Dendritic cell treated with granulocyte-macrophage colony-stimulating factor and Interleukin-4, amounts not matched to agents 40 ng/mL and 50 ng/mL, for 4 days (primary cell): ENCODE data around the gene APBA2.

Source experiments
- H3K27ac Mint-ChIP-seq: one replicate; pipeline ENCODE4 v1.8.0; 2022; ENCODE audit warnings: mild to moderate bottlenecking, mixed read lengths
- H3K27me3 Mint-ChIP-seq: one replicate; pipeline ENCODE4 v1.8.0; 2022; ENCODE audit warnings: mild to moderate bottlenecking, mixed read lengths
- H3K36me3 Mint-ChIP-seq: one replicate; pipeline ENCODE4 v1.8.0; 2022; ENCODE audit warnings: low read depth, mixed read lengths
- H3K4me1 Mint-ChIP-seq: one replicate; pipeline ENCODE4 v1.8.0; 2022; ENCODE audit warnings: low read depth, mixed read lengths
- H3K4me3 Mint-ChIP-seq: one replicate; pipeline ENCODE4 v1.8.0; 2022; ENCODE audit warnings: mild to moderate bottlenecking, moderate library complexity, mixed read lengths
- H3K9me3 Mint-ChIP-seq: one replicate; pipeline ENCODE4 v1.8.0; 2022; ENCODE audit warnings: mixed read lengths
- intact Hi-C: fragments of 100-400 bp; cut with micrococcal nuclease; formaldehyde crosslinking; loops from one replicate; pipeline ENCODE4 v1.15.0; 2022

Gene APBA2

GRCh38 chr15:29107971-29108645, 222.3 kb downstream of the APBA2 start:
- no peaks in the 10 kb centered on the region for H3K4me1 Mint-ChIP-seq
- H3K9me3 Mint-ChIP-seq, result no peaks in the 10 kb centered on the region
- H3K27ac Mint-ChIP-seq, result no peak overlapping the region
- peaks cover 5% of the 10 kb centered on the region for H3K27me3 Mint-ChIP-seq
- no peaks in the 10 kb centered on the region for H3K36me3 Mint-ChIP-seq
- intact Hi-C loops, result no loop called here
- no peak overlapping the region for H3K4me3 Mint-ChIP-seq

DNA sequence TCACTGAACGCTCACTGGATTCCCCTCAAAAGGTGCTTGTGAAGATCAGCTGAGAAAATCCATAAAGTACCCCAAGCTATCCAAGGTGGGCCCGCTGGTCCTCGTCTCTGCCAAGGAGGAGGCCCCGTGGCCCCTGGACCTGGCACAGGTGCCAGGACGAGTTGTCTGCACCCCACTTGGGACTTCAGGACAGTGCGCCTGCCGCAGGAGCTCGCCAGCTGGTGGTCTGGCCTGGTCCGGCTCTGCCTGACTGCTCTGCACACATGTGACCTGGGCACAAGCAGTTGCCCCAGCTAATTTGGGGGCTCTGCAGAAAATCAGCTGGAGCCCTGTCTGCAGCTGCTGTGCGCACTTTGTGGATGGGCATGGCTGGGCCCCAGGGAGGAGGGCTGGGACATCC, 224.0 kb downstream of the APBA2 start:
- Mint-ChIP-seq H3K36me3 (no peaks in the 10 kb centered on the region), H3K4me3 (no peak overlapping the region), H3K9me3 (no peaks in the 10 kb centered on the region), H3K27ac (no peak overlapping the region), H3K4me1 (no peaks in the 10 kb centered on the region), H3K27me3 (peaks cover 7% of the 10 kb centered on the region)
- intact Hi-C loops, result no loop called here

DNA sequence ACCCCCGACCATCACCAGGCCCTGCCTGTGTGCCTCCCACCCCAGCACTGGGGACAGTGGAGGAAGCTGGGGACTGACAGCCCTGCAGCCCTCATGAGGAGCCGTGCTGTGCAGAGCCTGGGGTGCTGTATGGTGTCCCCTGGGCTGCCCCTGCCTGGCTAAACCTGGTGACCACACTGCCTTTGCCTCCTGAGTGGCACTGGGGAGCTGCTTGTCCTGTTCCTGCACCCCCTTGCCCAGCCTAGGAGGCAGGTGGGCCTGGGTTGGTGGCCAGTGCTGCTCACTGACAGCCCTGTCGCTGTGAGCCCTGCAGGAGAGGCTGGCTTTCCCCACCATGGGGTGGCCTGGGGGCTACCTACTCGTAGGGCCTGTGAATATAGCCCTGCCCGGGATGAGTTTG, 224.4 kb downstream of the APBA2 start:
- no peak overlapping the region for H3K4me3 Mint-ChIP-seq

DNA sequence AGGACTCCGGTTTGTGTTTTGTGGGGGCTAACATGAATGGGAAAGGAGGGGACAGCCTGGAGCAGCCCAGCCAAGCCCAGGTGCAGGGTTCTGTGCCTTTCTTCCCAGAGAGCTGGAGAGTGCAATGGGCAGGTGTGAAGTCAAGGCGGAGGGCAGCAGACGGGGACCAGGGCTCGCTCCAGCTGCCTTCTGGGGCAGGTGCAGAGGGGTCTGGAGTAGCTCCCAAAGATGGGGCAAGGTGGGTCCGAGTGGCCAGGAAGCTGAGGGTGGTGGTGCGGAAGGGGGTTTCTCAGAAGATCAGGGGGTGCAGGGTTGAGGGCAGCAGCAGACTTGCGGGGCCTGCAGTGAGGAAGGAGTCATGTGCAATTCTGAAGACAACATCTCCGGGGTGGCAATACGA, 225.0 kb downstream of the APBA2 start:
- H3K36me3 Mint-ChIP-seq, result no peaks in the 10 kb centered on the region
- peaks cover 15% of the 10 kb centered on the region for H3K27me3 Mint-ChIP-seq
- H3K4me1 Mint-ChIP-seq, result no peaks in the 10 kb centered on the region
- H3K27ac Mint-ChIP-seq, result no peak overlapping the region
- no peaks in the 10 kb centered on the region for H3K9me3 Mint-ChIP-seq
- intact Hi-C loops, result no loop called here
- H3K4me3 Mint-ChIP-seq, result no peak overlapping the region

More for the DNA sequence above, 224.4 kb downstream of the APBA2 start:
- no peaks in the 10 kb centered on the region for H3K9me3 Mint-ChIP-seq
- no peaks in the 10 kb centered on the region for H3K4me1 Mint-ChIP-seq
- no peaks in the 10 kb centered on the region for H3K36me3 Mint-ChIP-seq
- intact Hi-C loops, result no loop called here
- H3K27me3 Mint-ChIP-seq, result peaks cover 10% of the 10 kb centered on the region
- H3K27ac Mint-ChIP-seq, result no peak overlapping the region

DNA sequence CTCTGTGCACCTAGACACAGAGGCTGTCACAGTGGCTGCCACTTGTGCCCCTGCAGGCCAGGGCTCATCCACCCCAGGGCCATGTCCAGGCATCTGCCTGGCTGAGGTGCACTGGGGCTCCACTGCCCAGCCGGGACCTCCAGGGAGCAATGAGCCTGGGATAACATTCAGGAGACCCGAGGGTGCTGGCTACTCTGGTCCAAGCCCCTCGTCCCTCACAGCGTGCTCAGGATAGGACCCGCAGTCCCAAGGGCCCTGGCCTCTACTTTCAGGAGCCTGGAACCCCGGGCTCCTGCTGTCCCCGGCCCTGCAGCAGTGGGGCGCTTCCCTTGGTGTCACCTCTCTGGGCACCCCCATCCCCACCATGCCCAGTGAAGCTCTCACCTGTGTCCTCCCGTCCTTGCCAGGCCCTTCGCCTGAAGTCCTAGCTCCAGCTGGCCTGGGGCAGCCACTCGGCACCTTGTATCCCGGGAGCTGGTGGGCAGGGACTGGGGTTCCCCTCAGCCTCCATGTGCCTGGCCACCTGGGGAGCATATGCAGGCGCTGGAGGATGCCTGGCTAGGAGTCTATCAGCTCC, 226.0 kb downstream of the APBA2 start:
- H3K27me3 Mint-ChIP-seq, result peaks cover 24% of the 10 kb centered on the region
- no peaks in the 10 kb centered on the region for H3K9me3 Mint-ChIP-seq
- H3K4me1 Mint-ChIP-seq, result no peaks in the 10 kb centered on the region
- H3K36me3 Mint-ChIP-seq, result no peaks in the 10 kb centered on the region
- H3K4me3 Mint-ChIP-seq, result no peak overlapping the region
- no peak overlapping the region for H3K27ac Mint-ChIP-seq
- intact Hi-C loops, result no loop called here

- H3K4me3 Mint-ChIP-seq, result no peak overlapping the region
- H3K27ac Mint-ChIP-seq, result no peak overlapping the region
- H3K36me3 Mint-ChIP-seq, result no peaks in the 10 kb centered on the region
- intact Hi-C loops, result no loop called here
- H3K4me1 Mint-ChIP-seq, result no peaks in the 10 kb centered on the region
- no peaks in the 10 kb centered on the region for H3K9me3 Mint-ChIP-seq
- H3K27me3 Mint-ChIP-seq, result peaks cover 24% of the 10 kb centered on the region
These were observed 227.8 kb downstream of the APBA2 start for GRCh38 chr15:29113336-29114220.

DNA sequence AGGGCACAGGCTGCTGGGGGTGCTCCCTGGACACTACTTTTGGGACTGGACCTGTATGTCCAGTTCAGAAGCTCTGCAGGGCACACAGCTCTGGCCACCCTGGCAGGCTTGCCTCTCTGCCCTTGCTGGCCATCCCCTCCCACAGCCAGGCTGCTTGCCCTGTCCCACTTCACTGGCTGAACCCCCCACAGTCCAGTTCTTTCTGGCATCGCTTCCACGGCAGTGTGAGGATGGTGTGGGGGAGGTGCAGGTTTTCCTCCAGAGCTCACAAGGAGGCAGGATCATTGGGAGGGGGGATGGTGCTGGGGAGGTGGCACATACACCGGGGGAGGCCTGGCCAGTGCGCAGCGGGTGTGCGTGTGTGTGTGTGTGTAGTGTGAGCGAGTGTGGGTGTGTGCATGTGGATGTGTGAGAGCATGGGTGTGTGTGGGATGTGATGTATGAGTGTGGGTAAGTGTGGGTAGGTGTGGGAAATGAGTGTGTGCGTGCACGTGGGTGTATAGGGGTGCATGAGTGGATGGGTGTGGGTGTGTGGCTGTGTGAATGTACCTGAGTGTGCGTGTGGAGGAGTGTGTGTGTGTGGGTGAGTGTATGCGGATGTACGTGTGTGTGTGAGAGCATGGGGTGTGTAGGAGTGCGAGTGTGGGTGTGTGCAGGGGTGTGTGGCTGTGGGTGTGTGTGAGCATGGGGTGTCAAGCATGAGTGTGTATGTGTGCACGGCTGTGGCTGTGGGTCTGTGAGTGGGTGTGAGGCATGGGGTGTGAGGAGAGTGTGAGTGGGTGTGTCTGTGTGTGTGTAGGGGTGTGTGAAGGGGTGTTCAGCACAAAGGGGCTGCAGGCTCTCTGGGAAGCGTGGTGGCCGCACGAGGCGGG, 228.7 kb downstream of the APBA2 start:
- Mint-ChIP-seq H3K27me3 (peaks cover 24% of the 10 kb centered on the region), H3K4me3 (no peak overlapping the region), H3K36me3 (no peaks in the 10 kb centered on the region), H3K9me3 (no peaks in the 10 kb centered on the region), H3K4me1 (no peaks in the 10 kb centered on the region), H3K27ac (no peak overlapping the region)
- intact Hi-C loops, result no loop called here

GRCh38 chr15:29115093-29115991, 229.6 kb downstream of the APBA2 start:
- Mint-ChIP-seq H3K9me3 (no peaks in the 10 kb centered on the region), H3K27ac (no peak overlapping the region), H3K4me3 (no peak overlapping the region), H3K36me3 (no peaks in the 10 kb centered on the region), H3K4me1 (no peaks in the 10 kb centered on the region), H3K27me3 (peaks cover 24% of the 10 kb centered on the region)
- intact Hi-C loops, result no loop called here

DNA sequence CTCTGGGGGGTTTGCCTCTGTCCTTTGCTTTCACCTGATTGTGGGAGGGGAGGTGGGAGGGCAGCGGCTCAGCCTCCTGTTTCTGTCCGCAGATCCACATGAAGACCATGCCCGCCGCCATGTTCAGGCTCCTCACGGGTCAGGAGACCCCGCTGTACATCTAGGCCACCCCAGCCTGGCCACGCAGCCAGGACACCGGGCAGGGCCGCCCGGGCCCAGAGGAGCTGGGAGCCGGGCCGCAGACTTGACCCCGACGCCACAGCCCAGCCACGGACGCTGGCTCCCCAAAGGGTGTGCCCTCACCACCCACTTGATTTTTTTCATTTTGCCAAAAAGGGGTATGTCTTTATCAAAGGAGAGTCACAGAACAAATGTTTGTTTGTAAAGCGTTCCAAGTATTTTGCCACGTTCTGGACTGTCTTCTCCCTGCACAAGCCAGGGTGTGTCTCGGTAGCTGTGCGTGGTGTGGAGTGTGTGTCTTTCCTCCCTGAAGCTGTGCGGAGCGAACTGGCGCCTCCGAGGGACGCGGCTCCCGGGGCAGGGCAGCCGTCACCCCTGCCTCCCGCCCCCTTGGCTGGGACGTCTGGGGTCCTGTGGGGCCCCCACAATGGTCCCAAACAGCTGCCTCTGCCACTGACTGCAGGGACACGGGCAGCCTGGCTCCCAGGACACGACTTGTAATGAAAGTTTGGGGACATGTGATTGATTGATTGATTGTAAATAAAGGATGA, 231.4 kb downstream of the APBA2 start:
- intact Hi-C loops, result no loop called here
- H3K9me3 Mint-ChIP-seq, result no peaks in the 10 kb centered on the region

GRCh38 chr15:29117778-29118177, 232.0 kb downstream of the APBA2 start:
- Mint-ChIP-seq H3K9me3 (no peaks in the 10 kb centered on the region), H3K36me3 (no peaks in the 10 kb centered on the region), H3K27ac (no peak overlapping the region), H3K4me3 (no peak overlapping the region), H3K4me1 (no peaks in the 10 kb centered on the region), H3K27me3 (peaks cover 24% of the 10 kb centered on the region)
- intact Hi-C loops, result no loop called here

More for the DNA sequence above, 231.4 kb downstream of the APBA2 start:
- H3K4me1 Mint-ChIP-seq, result no peaks in the 10 kb centered on the region
- H3K27me3 Mint-ChIP-seq, result peaks cover 24% of the 10 kb centered on the region
- H3K27ac Mint-ChIP-seq, result no peak overlapping the region
- H3K36me3 Mint-ChIP-seq, result no peaks in the 10 kb centered on the region
- no peak overlapping the region for H3K4me3 Mint-ChIP-seq

- intact Hi-C loops, result no loop called here
- H3K4me3 Mint-ChIP-seq, result no peak overlapping the region
- H3K4me1 Mint-ChIP-seq, result no peaks in the 10 kb centered on the region
- H3K9me3 Mint-ChIP-seq, result no peaks in the 10 kb centered on the region
- H3K27me3 Mint-ChIP-seq, result peaks cover 16% of the 10 kb centered on the region
- H3K36me3 Mint-ChIP-seq, result no peaks in the 10 kb centered on the region
- H3K27ac Mint-ChIP-seq, result no peak overlapping the region
These were observed 234.1 kb downstream of the APBA2 start for GRCh38 chr15:29119847-29120246.

DNA sequence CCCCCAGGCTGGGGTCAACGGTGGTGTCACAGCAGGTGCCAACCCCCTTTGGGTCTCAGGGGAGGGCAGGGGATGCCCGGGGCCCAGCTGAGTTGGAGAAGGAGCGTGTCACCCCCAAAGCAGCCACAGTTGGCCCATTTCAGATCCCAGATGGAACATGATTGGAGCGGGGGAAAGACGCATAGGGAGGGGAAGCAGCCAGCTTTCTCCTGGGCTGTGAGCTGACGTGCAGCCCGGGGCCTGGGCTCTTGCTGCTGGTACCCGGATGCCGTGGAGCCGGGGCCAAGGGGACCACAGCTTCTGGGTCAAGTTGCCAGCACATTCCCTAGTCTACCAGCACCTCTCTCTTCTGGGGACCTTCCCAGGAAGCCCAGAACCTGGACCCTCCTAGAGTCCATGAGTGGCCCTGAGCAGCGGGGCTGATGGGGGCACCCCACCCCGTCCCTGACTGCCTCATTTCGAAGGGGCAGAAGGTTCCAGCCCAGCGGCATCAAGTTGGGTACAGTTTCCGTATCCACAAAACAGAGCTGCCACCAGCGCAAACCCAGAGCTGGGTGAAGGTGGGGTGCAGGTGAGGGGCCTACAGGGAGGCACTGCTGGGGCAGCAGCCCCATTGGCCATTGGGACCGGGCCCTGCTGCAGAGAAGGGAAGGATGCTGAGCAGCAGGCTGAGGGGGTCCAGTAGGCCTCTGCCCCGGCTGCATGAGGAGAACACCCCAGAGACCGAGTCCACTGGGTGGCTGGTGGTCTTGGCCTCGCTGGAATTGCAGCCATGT, 235.0 kb downstream of the APBA2 start:
- Mint-ChIP-seq H3K36me3 (no peaks in the 10 kb centered on the region), H3K27me3 (peaks cover 8% of the 10 kb centered on the region), H3K4me1 (no peaks in the 10 kb centered on the region), H3K27ac (no peak overlapping the region), H3K9me3 (no peaks in the 10 kb centered on the region), H3K4me3 (no peak overlapping the region)
- intact Hi-C loops, result no loop called here
